ENCODE measurements around the gene ADAMTS2.

DNA sequence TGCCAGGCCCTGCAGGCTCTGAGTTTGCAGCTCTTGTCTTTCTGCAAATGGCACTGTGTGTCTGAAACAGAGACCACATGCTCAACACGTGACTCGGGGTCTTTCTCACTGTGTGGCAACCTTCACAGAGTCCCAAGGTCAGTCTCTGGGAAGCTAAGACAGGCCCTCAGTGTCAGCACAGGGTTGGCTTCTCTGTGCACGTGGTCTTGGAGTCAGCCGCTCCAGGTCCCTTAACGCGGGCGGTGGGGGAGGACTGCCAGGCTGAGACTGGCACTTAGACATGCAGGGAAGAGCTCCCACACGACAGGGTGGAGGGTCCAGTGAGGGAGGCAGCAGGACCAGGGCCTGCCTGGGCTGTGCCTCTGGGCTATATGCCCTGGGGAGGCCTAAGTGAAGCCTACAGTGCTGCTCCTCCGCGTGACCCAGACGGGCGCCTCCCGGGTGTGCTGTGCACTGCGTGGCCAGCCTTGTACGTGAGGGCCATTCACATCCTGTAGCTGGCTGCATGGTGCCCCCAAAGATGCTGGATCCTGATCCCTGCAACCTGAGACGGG lies 76.8 kb downstream of the ADAMTS2 start:
- TF ChIP-seq, protein P1, sequence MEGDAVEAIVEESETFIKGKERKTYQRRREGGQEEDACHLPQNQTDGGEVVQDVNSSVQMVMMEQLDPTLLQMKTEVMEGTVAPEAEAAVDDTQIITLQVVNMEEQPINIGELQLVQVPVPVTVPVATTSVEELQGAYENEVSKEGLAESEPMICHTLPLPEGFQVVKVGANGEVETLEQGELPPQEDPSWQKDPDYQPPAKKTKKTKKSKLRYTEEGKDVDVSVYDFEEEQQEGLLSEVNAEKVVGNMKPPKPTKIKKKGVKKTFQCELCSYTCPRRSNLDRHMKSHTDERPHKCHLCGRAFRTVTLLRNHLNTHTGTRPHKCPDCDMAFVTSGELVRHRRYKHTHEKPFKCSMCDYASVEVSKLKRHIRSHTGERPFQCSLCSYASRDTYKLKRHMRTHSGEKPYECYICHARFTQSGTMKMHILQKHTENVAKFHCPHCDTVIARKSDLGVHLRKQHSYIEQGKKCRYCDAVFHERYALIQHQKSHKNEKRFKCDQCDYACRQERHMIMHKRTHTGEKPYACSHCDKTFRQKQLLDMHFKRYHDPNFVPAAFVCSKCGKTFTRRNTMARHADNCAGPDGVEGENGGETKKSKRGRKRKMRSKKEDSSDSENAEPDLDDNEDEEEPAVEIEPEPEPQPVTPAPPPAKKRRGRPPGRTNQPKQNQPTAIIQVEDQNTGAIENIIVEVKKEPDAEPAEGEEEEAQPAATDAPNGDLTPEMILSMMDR (IDR thresholded peaks at IDR 0.05), result no peak
- TF ChIP-seq POLR2A (IDR thresholded peaks at IDR 0.05), result no peak
